GM12875 (cell line): ENCODE data around the gene GCH1.

ENCODE experiments used
- H3K4me3 ChIP-seq: one replicate; pipeline ENCODE4 v1.5.1; 2011; ENCODE audit warnings: low read depth, low read length, control low read depth
- TF ChIP-seq, protein P1 (sequence below): IDR thresholded peaks from 2 replicates; pipeline ENCODE4 v1.5.1; 2011; ENCODE audit warnings: low read depth, mild to moderate bottlenecking, control low read depth, inconsistent platforms, low read length, moderate library complexity, borderline replicate concordance; ENCODE audit not compliant: insufficient read depth

The GCH1 gene

DNA sequence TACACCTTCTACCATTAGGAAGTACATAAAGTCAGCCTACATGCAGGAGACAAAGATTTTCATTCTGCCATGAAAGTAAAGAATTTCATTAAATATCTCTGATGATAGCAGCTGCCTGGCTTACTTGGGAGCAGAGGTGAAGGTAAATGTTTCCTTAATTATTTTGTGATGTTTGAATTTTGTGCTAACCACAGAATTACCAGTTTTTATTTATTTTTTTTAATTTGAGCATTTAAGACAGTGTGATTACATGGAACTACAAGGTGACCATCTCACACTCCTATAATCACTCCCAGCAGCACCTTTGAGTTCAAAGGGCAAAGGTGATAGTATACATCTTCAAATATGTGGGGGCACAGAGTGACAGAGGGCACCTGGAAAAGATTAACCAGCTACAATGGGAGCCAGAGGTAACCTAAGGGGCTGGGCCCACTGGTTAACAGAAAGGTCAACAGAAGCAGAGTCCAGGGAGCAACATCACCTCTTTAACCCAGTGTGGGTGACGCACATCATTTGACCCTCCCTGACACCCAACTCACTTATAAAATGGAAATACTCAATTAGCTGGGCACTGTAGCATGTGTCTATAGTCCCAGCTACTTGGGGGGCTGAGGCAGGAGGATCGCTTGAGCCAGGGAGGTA is 65.0 kb downstream of the GCH1 start:
- TF ChIP-seq, protein P1, sequence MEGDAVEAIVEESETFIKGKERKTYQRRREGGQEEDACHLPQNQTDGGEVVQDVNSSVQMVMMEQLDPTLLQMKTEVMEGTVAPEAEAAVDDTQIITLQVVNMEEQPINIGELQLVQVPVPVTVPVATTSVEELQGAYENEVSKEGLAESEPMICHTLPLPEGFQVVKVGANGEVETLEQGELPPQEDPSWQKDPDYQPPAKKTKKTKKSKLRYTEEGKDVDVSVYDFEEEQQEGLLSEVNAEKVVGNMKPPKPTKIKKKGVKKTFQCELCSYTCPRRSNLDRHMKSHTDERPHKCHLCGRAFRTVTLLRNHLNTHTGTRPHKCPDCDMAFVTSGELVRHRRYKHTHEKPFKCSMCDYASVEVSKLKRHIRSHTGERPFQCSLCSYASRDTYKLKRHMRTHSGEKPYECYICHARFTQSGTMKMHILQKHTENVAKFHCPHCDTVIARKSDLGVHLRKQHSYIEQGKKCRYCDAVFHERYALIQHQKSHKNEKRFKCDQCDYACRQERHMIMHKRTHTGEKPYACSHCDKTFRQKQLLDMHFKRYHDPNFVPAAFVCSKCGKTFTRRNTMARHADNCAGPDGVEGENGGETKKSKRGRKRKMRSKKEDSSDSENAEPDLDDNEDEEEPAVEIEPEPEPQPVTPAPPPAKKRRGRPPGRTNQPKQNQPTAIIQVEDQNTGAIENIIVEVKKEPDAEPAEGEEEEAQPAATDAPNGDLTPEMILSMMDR: no peak
- no peak overlapping the region for H3K4me3 ChIP-seq

DNA sequence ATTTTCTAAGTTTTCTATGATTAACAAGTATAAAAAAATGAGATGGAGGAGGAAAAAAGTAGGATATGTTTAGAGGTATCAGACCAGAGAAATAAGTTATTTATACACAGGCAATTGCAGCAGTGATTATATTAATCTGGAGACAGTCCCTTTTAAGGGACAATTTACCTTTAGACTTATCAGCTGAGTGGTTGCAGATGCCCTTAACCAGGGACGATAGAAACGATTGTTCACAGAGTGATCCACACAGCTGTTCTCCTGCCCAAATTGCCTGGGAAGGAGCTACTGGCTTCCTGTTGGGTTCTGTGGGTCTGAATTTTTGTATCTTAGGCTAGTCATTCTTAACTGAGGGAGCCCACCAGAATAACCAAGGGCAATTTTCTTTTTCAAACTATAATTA is 66.4 kb downstream of the GCH1 start:
- TF ChIP-seq, protein P1: no peak
- H3K4me3 ChIP-seq: no peak overlapping the region

DNA sequence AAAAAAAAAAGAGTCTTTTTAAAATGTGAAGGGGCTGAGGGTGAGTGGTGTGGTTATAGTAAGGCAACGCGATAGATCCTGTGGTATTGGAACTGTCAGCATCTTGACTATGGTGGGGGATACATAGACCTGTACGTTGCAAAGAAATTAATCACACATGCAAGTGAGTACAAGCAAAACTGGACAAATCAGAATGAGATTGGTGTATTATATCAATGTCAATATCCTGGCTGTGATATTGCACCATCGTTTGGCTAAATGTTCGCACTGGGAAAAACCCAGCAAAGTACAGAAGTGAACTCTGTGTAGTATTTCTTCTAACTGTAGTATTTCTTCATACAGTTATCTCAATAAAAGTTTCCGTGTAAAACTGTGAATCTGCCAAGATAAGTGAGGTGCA is 67.9 kb downstream of the GCH1 start:
- TF ChIP-seq, protein P1: no peak
- H3K4me3 ChIP-seq: no peak overlapping the region

DNA sequence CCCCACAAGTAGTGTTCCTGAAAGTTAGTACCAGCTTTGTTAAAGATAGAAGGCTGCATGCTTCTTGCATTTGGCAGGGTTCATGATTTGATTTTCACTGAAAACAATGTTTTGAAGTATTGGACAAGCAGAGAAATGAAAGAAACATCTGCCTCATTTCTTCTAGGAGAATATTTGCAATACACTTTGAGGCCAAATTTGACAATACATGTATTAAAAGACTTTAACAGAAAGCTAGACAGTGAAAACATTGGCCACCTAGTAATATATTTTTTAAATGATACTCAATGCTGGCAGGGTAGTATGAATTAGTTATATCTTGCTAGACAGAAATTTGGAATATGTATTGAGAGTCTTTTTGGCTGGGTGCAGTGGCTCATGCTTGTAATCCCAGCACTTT is 68.5 kb downstream of the GCH1 start:
- H3K4me3 ChIP-seq: no peak overlapping the region
- TF ChIP-seq, protein P1: no peak

DNA sequence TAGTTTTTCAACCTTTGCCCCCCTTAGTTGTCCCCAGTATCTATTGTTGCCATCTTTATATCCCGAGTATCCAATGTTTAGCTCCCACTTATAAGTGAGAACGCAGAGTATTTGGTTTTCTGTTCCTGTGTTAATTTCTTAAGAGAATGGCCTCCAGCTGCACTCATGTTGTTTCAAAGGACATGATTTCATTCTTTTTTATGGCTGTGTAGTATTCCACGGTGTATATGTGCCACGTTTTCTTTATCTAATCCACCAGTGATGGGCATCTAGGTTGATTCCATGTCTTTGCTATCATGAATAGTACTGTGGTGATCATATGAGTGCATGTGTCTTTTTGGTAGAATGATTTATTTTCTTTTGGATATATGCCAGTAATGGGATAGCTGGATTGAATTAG is 72.0 kb downstream of the GCH1 start:
- TF ChIP-seq, protein P1: no peak
- no peak overlapping the region for H3K4me3 ChIP-seq

DNA sequence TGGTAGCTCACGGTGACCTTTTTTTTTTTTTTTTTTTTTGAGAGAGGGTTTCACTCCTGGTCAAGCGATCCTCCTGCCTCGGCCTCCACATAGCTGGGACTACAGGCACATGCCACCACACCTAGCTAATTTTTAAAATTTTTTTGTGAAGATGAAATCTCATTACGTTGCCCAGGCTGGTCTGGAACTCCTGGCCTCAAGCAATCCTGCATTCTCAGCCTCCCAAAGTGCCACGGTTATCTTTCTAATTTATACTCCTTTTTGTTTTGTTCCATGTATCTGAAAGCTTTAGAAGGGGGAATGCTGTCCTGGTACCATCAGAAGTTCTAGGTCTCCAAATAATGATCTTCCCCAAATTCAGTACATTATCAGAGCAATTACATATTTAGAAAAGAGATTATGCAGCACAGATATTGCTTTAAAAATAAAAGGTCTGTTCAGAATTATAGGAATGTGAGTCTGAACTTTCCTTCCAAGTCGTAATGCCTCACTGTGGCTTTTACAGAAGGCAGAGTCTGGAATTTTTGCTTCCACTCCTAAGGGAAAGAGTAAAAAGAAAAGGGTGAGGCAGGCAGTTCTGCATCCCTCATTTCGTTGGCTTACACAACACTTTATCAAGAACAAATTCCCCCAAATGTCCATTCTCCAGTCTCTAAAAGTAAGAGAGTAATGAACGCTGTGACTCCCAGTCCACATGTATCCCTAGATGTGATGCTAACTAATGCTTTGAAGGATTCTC is 73.0 kb downstream of the GCH1 start:
- no peak overlapping the region for H3K4me3 ChIP-seq
- TF ChIP-seq, protein P1: no peak

DNA sequence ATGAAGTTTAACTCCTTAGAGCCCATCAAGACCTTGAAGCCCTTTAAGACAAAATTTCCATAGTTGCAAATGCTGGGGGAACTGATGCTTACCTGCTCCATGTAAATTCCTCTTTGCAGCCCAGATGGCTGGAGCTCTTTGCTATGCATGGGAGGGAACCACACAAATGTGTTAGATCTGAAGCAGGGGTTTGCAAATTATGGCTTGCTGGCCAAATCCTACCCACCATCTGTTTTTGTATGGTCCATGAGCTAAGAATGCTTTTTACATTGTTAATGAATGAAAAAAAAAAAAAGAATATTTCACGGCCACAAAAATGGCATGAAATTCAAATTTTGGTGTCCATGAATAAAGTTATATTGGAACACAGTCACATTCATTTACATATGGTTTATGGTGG is 74.6 kb downstream of the GCH1 start:
- TF ChIP-seq, protein P1: no peak

More for the DNA sequence above, 74.6 kb downstream of the GCH1 start:
- no peak overlapping the region for H3K4me3 ChIP-seq
